ENCODE data around the gene ITSN1.

ITSN1 gene

DNA sequence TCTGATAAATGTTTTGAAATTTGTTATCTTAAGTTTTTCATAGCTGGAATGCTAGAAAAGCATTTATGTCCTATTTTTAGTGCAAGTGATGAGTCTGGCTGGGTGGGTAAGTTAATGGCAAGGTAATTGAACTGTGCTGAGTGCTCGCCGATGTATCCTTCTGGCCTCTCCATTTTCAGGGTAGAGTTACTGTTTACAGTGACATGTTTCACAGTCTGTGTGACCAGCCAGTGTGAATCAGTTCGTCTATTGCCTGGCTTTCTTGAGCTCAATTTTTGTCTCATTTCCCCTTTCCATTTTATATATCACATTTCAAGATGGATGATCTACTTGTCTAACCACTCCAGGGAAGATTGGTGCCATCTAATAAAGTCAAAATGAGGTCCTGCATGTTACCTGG lies 44.1 kb downstream of the ITSN1 start:
- DNase-seq (ENCODE audit: low read depth): no peak
- H3K4me3 ChIP-seq (ENCODE audit: control insufficient read depth, low read depth, low read length): no peak overlapping the region
- TF ChIP-seq, protein P1, sequence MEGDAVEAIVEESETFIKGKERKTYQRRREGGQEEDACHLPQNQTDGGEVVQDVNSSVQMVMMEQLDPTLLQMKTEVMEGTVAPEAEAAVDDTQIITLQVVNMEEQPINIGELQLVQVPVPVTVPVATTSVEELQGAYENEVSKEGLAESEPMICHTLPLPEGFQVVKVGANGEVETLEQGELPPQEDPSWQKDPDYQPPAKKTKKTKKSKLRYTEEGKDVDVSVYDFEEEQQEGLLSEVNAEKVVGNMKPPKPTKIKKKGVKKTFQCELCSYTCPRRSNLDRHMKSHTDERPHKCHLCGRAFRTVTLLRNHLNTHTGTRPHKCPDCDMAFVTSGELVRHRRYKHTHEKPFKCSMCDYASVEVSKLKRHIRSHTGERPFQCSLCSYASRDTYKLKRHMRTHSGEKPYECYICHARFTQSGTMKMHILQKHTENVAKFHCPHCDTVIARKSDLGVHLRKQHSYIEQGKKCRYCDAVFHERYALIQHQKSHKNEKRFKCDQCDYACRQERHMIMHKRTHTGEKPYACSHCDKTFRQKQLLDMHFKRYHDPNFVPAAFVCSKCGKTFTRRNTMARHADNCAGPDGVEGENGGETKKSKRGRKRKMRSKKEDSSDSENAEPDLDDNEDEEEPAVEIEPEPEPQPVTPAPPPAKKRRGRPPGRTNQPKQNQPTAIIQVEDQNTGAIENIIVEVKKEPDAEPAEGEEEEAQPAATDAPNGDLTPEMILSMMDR (conservative IDR thresholded peaks at IDR 0.05; ENCODE audit: control insufficient read depth, insufficient read depth, low read depth, low read length): no peak

DNA sequence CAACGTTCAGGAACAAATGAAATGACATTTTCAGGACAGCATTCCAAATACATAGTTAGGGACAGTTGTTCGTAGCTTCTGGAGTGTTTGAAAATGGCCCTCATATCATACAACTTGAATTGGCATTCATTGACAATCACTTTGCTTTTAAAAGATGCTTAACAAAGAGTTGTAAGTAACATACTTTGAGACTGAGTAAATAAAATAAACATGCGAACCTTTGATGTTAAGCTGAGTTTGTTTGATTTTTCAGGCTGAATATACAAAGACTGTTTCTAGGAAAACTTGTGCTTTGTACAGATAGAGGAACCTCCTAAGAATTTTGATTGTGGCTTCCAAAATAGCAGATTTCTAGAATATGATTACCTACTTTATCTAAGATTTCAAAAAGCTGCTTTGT lies 45.3 kb downstream of the ITSN1 start:
- DNase-seq (ENCODE audit: low read depth): no peak
- H3K4me3 ChIP-seq (ENCODE audit: control insufficient read depth, low read depth, low read length): no peak overlapping the region
- TF ChIP-seq, protein P1 (conservative IDR thresholded peaks at IDR 0.05; ENCODE audit: control insufficient read depth, insufficient read depth, low read depth, low read length): no peak

DNA sequence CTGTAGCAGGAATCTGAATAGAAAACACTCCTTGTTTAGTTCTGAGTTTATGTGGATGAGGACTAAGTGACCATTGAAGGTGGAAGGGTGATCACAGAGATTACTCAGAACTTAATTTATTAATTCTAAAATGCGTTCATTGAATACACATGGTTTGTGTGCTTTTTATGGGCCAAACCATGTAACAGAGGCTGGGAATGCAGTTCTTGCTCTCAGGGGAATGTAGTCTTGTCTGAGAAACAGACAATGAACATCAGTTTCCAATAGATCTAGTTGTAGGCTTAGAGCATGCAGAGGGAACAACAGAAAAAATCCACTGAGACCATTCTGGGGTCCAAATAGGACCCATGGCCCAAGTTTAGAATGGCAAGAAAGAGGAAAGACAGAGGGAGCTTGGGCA lies 46.1 kb downstream of the ITSN1 start:
- no peak overlapping the region for H3K4me3 ChIP-seq (ENCODE audit: control insufficient read depth, low read depth, low read length)
- TF ChIP-seq, protein P1 (conservative IDR thresholded peaks at IDR 0.05; ENCODE audit: control insufficient read depth, insufficient read depth, low read depth, low read length): no peak
- peak; percentile 79 for DNase-seq (ENCODE audit: low read depth)

DNA sequence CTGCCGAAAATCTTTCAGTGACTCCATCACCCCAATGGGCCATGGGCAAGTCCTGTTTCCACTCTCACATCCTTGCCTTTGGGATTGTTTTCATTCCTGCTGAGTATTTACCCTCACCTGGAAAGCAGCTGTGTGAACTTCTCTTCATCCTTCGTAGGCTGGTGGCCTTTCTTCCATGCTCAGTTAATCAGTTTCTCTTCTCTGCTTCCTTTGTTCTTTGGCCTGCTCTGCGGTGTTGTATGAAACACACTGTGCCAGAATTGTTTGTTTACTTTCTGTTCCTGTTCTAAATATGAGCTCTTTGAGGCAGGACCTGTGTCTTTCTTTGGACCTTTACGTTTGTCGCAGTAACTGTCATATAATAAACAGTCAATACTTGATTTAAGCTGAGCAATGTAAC lies 48.6 kb downstream of the ITSN1 start:
- H3K4me3 ChIP-seq (ENCODE audit: control insufficient read depth, low read depth, low read length): no peak overlapping the region
- TF ChIP-seq, protein P1 (conservative IDR thresholded peaks at IDR 0.05; ENCODE audit: control insufficient read depth, insufficient read depth, low read depth, low read length): no peak
- no peak for DNase-seq (ENCODE audit: low read depth)

DNA sequence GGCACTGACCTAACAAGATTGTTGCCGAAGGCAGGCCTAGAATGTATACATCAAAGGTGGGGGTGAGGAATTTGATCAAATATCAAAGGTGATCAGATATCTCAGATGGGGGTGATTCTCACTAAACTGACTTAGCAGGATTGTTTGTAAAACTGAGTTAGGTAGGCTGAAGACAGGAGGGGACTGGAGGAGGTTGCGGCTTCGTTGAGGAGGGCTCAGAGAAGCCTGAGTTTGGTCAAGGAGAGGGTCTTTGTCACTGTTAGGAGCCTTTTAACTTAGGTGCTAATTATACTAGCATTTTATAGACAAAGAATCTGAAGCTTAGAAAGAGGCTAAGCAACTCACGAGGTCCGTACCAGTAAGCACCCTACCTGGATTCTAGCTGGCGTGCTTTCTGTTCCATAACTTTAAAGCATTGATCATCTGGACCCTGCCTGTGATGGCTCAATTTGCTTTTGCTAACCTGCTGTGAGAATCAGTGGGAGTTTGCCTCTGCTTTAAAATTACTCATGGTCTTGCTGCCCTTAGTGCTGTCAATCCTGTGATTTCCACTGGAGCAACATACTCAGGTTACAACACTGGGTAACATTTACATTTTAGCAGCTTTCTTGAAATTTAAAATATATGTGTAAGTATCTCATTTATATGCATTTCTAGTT lies 49.8 kb downstream of the ITSN1 start:
- DNase-seq (ENCODE audit: low read depth): no peak
- TF ChIP-seq, protein P1 (conservative IDR thresholded peaks at IDR 0.05; ENCODE audit: control insufficient read depth, insufficient read depth, low read depth, low read length): no peak
- no peak overlapping the region for H3K4me3 ChIP-seq (ENCODE audit: control insufficient read depth, low read depth, low read length)

DNA sequence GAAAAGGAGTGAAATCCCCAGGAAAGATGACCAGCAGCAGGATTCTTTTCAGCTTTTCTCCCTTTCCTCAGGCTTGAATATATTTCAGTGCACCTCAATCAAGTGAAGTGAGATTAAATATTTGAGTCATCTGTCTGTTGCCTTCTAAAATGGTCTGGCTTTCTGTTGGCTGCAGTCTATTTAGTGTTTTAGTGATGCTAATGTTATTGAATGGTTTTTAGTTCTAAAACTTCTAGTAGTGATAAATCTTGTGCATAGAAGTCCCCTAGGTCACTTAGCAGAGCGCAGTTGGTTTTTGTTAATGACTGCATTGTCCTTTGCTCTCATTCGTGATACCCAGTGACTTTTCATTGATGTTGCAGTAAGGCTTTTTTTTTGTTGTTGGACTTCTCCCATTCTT lies 53.5 kb downstream of the ITSN1 start:
- TF ChIP-seq, protein P1 (conservative IDR thresholded peaks at IDR 0.05; ENCODE audit: control insufficient read depth, insufficient read depth, low read depth, low read length): no peak
- H3K4me3 ChIP-seq (ENCODE audit: control insufficient read depth, low read depth, low read length): no peak overlapping the region
- no peak for DNase-seq (ENCODE audit: low read depth)

DNA sequence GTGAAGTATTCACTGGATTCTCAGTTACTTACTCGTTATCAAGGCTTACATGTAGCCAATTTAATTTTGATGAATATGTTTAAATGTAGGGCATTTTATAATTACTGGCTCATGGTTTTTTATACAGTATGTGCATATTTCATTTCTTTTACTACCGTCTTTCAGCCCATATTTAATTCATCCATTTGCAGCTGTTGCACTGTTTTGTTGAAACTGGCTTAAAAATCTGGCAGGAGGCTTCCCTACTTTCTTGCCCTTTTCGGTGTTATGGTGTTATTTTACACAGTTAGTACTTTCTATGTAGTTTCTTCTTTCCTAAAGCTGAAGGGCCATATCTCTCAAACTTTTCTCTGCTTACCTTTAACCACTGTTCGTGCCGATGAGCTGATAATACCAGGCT lies 54.2 kb downstream of the ITSN1 start:
- DNase-seq (ENCODE audit: low read depth): no peak
- TF ChIP-seq, protein P1 (conservative IDR thresholded peaks at IDR 0.05; ENCODE audit: control insufficient read depth, insufficient read depth, low read depth, low read length): no peak
- H3K4me3 ChIP-seq (ENCODE audit: control insufficient read depth, low read depth, low read length): no peak overlapping the region
